Ishikawa (cell line): ENCODE data around the gene MOK.

Experiments used
- CEBPB ChIP-seq: IDR thresholded peaks from 2 replicates; pipeline ENCODE4 v1.6.1; 2012
- CREB1 ChIP-seq: IDR thresholded peaks from 2 replicates; pipeline ENCODE4 v1.6.1; 2012; ENCODE audit warnings: low read depth
- EGR1 ChIP-seq: IDR thresholded peaks from 2 replicates; pipeline ENCODE4 v1.6.1; 2012
- EP300 ChIP-seq: IDR thresholded peaks from 2 replicates; pipeline ENCODE4 v1.6.1; 2012; ENCODE audit warnings: borderline replicate concordance
- FOXM1 ChIP-seq: IDR thresholded peaks from 2 replicates; pipeline ENCODE4 v1.6.1; 2012; ENCODE audit warnings: low read depth, borderline replicate concordance
- NFIC ChIP-seq: IDR thresholded peaks from 2 replicates; pipeline ENCODE4 v1.6.1; 2012
- RAD21 ChIP-seq: IDR thresholded peaks from 2 replicates; pipeline ENCODE4 v1.6.1; 2012; ENCODE audit warnings: low read depth
- TAF1 ChIP-seq: IDR thresholded peaks from 2 replicates; pipeline ENCODE4 v1.6.1; 2012; ENCODE audit warnings: low read depth, mild to moderate bottlenecking
- TCF12 ChIP-seq: IDR thresholded peaks from 2 replicates; pipeline ENCODE4 v1.6.1; 2012; ENCODE audit warnings: low read depth
- TEAD4 ChIP-seq: IDR thresholded peaks from 2 replicates; pipeline ENCODE4 v1.6.1; 2012
- YY1 ChIP-seq: IDR thresholded peaks from 2 replicates; pipeline ENCODE4 v1.6.1; 2012; ENCODE audit warnings: low read depth
- ZBTB7A ChIP-seq: IDR thresholded peaks from 2 replicates; pipeline ENCODE4 v1.6.1; 2012; ENCODE audit warnings: low read depth
- TF ChIP-seq, protein P1 (sequence below): IDR thresholded peaks from 2 replicates; pipeline ENCODE4 v1.6.1; 2012
- TF ChIP-seq, protein P2 (sequence below): IDR thresholded peaks from 2 replicates; pipeline ENCODE4 v1.6.1; 2012
- TF ChIP-seq, protein P3 (sequence below): IDR thresholded peaks from 2 replicates; pipeline ENCODE4 v1.6.1; 2012; ENCODE audit warnings: low read depth, mild to moderate bottlenecking

MOK gene

DNA sequence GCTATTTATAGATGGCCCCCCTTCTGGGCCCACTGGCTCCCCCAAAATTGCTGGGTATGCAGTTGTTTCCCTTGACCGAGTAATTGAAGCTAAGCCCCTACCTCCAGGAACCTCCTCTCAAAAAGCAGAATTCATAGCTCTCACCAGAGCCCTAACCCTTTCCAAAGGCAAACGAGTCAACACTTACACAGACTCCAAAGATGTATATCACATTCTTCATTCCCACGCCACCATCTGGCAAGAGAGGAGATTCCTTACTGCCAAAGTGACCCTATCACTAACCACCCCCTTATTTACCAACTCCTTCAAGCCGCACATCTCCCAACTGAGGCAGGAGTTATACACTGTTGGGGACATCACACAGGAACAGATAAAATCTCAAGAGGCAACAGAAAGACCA lies 66.8 kb downstream of the MOK start:
- TF ChIP-seq CEBPB: no peak

DNA sequence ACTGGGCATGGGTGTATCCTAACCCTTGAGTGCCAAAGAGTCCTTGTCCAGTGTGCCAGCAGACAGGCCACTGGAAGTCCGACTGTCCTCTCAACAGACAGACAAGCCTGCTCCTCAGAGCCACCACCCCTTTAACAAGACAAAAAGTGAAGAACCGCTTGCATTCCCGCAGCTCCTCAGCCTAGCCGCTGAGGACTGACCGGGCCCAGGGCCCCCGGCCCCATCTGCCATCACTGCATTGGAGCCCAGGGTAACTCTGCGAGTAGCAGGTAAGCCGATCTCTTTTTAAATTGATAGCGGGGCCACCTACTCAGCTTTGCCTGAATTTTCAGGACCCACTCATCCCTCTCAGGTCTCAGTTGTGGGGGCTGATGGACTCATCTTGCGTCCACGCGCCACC lies 68.9 kb downstream of the MOK start:
- no peak for TF ChIP-seq RAD21
- TF ChIP-seq CREB1: no peak
- TF ChIP-seq NFIC: no peak
- TF ChIP-seq, protein P1, sequence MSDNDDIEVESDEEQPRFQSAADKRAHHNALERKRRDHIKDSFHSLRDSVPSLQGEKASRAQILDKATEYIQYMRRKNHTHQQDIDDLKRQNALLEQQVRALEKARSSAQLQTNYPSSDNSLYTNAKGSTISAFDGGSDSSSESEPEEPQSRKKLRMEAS: no peak
- no peak for TF ChIP-seq ZBTB7A
- no peak for TF ChIP-seq TAF1
- no peak for TF ChIP-seq TEAD4

DNA sequence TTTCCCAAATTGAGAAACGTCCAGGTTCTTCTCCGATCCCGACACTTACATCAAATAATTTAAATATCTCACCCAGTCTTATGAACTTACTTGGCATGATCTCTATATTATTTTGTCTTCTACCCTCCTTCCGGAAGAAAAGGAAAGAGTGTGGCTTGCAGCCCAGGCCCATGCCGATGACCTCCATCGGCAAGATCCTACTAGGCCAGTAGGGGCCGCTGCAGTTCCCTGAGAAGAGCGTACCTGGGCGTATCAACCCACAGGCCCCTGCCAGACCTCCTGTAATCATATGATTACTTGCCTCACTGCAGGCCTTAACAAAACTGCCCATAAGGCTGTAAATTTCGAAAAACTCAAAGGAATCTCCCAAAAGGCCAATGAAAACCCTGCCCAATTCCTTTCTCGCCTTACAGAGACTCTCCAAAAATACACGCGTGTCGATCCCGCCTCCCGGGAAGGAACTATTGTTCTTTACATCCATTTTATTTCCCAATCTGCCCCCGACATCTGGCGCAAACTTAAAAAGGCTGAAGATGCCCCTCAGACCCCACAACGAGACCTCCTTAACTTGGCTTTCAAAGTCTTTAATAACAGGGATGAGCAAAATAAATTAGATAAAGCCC lies 69.6 kb downstream of the MOK start:
- TF ChIP-seq, protein P1: no peak
- peak; percentile 86 for TF ChIP-seq RAD21
- no peak for TF ChIP-seq NFIC

DNA sequence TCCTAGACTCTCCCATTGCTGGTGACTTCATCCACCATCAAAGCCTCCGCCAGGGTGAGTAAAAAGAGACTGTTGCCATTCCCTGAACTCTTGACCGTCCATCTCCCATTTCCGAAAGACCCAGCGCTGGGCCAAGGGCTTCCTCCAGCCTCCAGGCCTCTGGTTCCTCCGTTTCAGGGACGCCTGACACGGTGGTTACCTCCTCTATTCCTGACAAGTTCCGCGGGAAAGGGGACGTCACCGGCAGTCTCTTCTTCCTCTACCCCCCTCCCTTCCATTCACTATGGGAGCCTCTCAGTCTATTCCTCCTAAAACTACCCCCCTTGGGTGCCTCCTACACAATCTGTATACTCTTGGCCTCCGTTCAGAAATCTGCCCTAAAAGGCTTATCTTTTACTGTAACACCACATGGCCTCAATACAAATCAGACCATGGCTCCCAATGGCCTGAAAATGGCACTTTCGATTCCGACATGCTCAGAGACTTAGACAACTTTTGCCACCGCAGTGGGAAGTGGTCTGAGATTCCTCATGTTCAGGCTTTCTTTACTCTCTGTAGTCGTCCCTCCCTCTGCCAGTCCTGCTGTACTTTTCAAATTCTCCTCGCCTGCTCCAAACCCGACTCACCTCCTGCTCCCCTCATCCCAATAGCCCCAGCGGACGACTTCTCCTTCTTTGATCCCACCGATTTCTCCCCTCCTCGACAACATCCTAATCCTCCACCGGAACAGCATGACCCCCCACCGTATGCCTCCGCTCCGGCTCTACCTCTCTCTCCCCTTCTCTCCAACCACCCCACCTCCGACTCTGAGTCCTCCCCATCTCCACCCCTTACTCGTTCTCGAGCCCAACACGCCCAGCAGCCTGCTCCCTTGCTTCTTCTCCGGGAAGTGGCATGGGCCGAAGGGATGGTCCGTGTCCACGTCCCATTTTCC lies 70.4 kb downstream of the MOK start:
- TF ChIP-seq YY1 (no peak), RAD21 (no peak), TEAD4 (no peak), EGR1 (no peak), CREB1 (no peak), ZBTB7A (no peak), TAF1 (no peak), TCF12 (no peak), FOXM1 (no peak), NFIC (no peak), EP300 (no peak), CEBPB (no peak)
- TF ChIP-seq, protein P1: no peak
- TF ChIP-seq, protein P2, sequence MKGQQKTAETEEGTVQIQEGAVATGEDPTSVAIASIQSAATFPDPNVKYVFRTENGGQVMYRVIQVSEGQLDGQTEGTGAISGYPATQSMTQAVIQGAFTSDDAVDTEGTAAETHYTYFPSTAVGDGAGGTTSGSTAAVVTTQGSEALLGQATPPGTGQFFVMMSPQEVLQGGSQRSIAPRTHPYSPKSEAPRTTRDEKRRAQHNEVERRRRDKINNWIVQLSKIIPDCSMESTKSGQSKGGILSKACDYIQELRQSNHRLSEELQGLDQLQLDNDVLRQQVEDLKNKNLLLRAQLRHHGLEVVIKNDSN: no peak

DNA sequence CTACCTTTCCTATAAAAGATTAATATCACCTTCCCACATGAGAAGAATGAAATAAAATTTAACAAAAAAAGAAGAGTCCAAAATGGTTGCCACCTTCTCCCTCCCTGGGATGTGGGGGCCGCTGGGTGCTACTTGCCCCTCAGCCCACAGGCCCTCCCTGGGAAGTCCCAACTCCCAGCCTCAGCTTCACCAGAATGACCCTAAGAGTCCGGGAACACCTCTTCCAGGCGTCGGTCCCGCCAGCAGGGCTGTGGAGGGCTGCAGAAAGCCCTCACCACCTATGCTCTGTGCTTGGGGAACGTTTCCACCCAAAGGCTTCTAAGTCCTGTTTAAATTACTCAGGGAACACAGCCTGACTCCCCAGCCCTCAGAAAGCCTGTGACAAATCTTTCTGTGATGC lies 71.9 kb downstream of the MOK start:
- TF ChIP-seq FOXM1 (no peak), TEAD4 (no peak), TAF1 (no peak), CREB1 (no peak)

DNA sequence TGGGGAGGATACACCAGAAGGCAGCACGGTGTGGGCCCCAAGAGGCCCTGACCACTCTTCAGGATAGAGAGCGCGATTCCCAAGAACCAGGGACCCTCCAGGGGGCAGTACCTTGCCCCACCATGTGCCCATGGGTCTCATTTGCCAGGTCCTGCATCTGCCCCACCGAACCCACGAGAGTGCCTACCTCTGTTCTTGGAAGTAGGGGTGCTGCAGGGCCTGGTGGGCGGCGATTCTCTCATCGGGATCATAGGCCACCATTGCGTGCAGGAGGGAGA lies 72.7 kb downstream of the MOK start:
- TF ChIP-seq, protein P2: no peak
- TF ChIP-seq ZBTB7A (no peak), CEBPB (no peak), TCF12 (no peak), EP300 (no peak), EGR1 (no peak), NFIC (no peak), RAD21 (no peak), YY1 (no peak), CREB1 (no peak), TAF1 (no peak), FOXM1 (no peak), TEAD4 (no peak)
- TF ChIP-seq, protein P3, sequence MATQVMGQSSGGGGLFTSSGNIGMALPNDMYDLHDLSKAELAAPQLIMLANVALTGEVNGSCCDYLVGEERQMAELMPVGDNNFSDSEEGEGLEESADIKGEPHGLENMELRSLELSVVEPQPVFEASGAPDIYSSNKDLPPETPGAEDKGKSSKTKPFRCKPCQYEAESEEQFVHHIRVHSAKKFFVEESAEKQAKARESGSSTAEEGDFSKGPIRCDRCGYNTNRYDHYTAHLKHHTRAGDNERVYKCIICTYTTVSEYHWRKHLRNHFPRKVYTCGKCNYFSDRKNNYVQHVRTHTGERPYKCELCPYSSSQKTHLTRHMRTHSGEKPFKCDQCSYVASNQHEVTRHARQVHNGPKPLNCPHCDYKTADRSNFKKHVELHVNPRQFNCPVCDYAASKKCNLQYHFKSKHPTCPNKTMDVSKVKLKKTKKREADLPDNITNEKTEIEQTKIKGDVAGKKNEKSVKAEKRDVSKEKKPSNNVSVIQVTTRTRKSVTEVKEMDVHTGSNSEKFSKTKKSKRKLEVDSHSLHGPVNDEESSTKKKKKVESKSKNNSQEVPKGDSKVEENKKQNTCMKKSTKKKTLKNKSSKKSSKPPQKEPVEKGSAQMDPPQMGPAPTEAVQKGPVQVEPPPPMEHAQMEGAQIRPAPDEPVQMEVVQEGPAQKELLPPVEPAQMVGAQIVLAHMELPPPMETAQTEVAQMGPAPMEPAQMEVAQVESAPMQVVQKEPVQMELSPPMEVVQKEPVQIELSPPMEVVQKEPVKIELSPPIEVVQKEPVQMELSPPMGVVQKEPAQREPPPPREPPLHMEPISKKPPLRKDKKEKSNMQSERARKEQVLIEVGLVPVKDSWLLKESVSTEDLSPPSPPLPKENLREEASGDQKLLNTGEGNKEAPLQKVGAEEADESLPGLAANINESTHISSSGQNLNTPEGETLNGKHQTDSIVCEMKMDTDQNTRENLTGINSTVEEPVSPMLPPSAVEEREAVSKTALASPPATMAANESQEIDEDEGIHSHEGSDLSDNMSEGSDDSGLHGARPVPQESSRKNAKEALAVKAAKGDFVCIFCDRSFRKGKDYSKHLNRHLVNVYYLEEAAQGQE: no peak
- TF ChIP-seq, protein P1: no peak
